Activated CD4-positive, alpha-beta T cell treated with anti-CD3 and anti-CD28 coated beads, Interleukin-2, Interleukin-4, amounts not matched to agents 100 ng/mL and 50 ng/mL, durations not matched to agents 16 hours and 8 hours (primary cell): Measurements from ENCODE around the gene MRPL52.
"Not testable (repeated sequence)": the region's sequence is repeated elsewhere in the genome, so short reads cannot be mapped to it uniquely, and the experiment has no call there.

Experiments
- DNase-seq: peaks from one replicate; pipeline ENCODE4 v3.0.0-alpha.2; 2020; ENCODE audit warnings: low spot score

MRPL52 gene

GRCh38 chr14:22854963-22855724 lies 25.5 kb downstream of the MRPL52 start:
- DNase-seq, result peak; percentile 36

GRCh38 chr14:22856428-22856827 lies 26.7 kb downstream of the MRPL52 start:
- DNase-seq, result no peak

GRCh38 chr14:22860377-22860776 lies 30.7 kb downstream of the MRPL52 start:
- not testable (repeated sequence) for DNase-seq

DNA sequence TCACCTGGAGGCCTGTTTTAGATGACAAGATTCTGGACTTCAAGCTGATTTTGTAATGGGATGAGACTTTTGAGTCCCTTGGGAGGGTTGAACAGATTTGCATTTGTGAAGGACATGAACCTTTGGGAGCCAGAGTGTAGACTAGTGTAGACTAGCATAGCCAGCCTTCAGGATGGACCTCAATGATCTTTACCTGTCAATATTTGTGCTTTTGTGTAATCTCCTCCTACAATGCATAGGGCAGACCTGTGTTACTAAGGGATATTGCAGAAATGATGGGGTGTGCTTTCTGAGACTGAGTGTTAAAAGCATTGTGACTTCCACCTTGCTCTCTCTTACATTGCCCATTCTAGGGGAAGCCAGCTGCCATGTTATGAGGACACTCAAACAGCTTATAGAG lies 32.0 kb downstream of the MRPL52 start:
- DNase-seq, result no peak

GRCh38 chr14:22864979-22865378 lies 35.3 kb downstream of the MRPL52 start:
- no peak for DNase-seq

- no peak for DNase-seq
These were observed 36.0 kb downstream of the MRPL52 start for GRCh38 chr14:22865424-22866405.

DNA sequence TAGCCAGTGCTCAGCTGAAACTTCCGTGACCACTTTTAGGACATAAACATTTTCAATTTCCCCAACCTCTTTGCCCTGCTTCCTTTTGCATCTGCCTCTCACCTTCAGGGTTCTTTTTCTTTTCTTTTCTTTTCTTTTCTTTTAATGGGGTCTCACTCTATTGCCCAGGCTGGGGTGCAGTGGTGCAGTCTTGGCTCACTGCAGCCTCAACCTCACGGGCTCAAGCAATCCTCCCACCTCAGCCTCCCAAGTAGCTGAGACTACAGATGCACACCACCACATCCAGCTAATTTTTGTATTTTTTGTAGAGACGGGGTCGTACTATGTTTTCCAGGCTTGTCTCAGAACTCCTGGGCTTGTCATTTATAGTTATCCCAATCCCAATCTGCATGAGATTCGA lies 37.2 kb downstream of the MRPL52 start:
- no peak for DNase-seq

- no peak for DNase-seq
These were observed 41.1 kb downstream of the MRPL52 start for GRCh38 chr14:22870811-22871223.

DNA sequence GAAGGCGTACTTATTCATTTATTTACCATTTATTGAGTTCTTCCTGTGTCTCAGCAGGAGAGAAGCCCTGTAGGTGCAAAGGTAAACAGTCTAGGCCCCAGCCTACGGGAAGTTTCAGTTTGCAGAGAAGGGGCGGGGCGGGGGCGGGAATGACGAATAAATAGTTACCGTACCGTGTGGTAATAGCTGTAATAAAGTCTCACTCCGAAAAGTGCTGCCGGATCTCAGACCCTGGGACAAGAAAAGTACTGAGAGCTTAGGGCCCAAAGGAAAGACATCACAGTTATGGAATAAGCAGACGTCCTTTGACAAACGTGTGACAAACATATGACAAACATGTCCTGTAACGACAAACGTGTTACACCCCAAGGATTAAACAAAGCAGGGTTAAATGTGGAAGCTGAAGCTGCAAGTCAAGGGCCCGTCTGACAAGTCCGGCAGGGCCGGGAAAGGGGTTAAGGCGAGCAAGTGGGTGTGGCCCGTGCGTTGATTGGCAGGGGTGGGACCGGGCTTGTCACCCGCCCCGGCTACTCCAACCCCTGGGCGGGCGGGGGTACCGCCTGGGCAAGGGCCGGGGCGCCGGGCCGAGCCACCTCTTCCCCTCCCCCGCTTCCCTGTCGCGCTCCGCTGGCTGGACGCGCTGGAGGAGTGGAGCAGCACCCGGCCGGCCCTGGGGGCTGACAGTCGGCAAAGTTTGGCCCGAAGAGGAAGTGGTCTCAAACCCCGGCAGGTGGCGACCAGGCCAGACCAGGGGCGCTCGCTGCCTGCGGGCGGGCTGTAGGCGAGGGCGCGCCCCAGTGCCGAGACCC lies 41.7 kb downstream of the MRPL52 start, which contains the start of gene LRP10:
Gene LRP10, plus strand, starts transcription at position 517 of the 809 bp plus-strand sequence. CDS start 564 bp downstream, outside the sequence.
- DNase-seq, result peak; percentile 82

DNA sequence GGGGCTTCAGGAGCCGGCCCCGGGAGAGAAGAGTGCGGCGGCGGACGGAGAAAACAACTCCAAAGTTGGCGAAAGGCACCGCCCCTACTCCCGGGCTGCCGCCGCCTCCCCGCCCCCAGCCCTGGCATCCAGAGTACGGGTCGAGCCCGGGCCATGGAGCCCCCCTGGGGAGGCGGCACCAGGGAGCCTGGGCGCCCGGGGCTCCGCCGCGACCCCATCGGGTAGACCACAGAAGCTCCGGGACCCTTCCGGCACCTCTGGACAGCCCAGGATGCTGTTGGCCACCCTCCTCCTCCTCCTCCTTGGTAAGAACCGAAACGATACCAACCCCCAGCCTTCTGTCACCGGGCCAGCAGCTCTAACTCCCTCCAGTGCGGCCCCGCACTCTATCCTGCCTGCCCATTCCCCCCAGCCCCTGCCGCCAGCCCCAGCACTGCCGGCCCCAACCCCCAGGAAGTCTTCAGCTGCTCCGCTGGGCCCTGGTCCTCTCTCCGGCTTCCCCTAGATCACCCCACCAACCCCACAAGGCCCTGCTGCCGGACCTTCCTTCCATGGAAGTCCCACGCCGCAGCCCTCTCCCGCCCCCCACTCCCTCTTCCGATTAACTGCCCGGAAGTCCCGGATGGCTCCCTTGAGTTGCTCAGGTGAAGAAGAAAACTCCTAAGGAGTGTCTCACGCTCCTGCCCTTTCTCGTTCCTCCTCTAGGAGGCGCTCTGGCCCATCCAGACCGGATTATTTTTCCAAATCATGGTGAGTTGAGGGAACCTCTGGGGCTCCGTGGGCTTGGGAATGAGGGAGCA lies 42.5 kb downstream of the MRPL52 start:
- DNase-seq, result peak; percentile 77

DNA sequence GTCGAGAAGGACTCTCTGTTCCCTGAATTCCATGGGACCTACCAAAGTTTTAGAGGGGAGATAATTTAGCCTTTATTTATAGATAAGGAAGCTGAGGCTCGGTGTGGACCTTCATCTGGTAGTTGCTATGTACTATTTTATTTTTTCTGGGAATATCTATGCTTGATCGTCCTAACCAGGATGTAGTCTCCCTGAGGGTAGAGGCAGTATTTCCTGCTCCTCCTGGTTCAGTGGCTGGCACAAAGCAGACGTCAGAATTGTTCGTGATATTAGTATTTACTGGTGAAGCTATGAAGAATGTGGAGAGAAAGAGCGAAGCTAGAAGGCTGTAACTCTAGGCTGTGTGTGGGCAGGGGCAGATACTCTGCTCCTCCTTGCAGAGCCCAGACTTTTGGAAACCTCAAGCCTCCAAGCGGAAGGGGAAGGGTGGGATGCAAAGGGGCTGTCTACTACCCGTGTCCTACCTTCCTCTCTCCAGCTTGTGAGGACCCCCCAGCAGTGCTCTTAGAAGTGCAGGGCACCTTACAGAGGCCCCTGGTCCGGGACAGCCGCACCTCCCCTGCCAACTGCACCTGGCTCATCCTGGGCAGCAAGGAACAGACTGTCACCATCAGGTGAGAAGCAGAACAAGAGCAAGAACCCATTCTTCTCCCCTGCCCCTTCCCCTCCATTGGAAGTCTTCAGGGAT lies 43.3 kb downstream of the MRPL52 start:
- no peak for DNase-seq

DNA sequence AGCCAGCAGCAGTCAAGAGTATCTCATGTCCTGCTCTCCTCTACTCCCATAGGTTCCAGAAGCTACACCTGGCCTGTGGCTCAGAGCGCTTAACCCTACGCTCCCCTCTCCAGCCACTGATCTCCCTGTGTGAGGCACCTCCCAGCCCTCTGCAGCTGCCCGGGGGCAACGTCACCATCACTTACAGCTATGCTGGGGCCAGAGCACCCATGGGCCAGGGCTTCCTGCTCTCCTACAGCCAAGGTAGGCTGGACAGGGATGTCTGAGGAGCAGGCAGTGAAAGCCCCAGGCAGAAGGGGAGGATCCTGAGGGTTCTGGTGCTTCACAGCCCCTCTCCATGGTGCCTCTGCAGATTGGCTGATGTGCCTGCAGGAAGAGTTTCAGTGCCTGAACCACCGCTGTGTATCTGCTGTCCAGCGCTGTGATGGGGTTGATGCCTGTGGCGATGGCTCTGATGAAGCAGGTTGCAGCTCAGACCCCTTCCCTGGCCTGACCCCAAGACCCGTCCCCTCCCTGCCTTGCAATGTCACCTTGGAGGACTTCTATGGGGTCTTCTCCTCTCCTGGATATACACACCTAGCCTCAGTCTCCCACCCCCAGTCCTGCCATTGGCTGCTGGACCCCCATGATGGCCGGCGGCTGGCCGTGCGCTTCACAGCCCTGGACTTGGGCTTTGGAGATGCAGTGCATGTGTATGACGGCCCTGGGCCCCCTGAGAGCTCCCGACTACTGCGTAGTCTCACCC lies 45.5 kb downstream of the MRPL52 start:
- DNase-seq, result no peak

DNA sequence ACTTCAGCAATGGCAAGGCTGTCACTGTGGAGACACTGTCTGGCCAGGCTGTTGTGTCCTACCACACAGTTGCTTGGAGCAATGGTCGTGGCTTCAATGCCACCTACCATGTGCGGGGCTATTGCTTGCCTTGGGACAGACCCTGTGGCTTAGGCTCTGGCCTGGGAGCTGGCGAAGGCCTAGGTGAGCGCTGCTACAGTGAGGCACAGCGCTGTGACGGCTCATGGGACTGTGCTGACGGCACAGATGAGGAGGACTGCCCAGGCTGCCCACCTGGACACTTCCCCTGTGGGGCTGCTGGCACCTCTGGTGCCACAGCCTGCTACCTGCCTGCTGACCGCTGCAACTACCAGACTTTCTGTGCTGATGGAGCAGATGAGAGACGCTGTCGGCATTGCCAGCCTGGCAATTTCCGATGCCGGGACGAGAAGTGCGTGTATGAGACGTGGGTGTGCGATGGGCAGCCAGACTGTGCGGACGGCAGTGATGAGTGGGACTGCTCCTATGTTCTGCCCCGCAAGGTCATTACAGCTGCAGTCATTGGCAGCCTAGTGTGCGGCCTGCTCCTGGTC lies 46.1 kb downstream of the MRPL52 start:
- no peak for DNase-seq

- DNase-seq, result no peak
These were observed 47.4 kb downstream of the MRPL52 start for GRCh38 chr14:22877000-22877501.

DNA sequence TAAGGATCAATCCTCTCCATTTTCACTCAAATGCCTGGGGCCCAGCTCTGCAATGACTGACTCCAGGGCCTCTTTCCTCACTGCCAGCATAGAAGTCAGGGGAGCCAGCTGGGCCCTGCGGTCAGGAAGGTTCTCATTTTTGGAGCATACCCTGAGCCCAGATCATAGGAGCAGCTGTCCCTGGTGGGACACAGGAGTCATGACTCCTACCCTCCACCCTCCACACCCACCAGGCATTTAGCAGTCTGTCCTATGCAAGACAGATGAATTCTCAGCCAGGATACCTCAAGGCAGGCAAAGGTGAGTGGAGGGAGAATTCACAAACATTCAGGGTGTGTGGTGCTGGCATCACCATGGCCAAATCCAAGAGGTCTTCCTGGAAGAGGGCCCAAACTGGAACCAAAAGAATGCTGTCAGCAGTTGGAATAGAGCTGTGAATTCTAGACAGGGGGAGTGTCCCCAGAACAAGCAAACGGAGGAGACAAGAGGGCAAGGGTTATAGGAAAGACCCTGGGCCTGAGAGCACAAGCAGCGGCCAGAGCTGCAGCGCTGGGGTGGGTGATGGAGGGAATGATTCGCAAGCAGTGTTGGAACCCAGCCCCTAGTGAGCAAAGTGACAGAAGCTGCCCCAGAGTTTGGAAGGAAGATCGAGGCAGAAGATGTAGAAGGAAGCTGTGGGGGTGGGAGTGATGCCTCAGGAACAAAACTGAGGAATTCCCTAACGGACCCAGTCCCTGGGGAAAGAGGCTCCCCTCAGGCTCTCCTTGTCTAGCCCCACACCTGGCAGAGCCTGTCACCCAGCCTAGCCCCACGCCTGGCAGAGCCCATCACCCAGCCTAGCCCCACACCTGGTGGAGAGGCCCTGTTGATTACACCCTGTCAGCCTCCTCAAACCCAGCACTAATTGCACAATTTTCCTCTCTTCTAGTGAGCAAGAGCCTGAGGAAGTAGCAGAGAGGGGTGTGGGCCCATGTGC lies 48.9 kb downstream of the MRPL52 start:
- no peak for DNase-seq

DNA sequence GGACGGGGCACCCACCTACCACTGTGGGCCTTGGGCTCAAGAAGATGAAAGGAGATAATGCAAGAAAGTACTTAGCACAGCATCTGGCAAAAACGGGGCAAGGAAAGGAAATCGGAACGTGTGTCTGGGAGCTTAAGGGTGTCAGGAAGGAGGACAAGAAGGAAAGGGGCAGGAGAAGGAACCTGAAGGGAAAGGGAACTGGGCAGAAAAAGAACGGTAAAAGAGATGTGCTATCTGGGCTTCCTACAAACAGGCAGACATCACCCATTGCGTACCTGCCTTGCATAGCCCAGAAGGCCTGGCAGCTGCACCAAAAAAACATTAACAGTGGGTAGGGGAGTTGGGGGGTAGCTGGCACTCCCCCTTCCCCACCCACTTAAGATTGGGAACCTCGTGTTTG lies 52.4 kb downstream of the MRPL52 start:
- DNase-seq, result no peak

DNA sequence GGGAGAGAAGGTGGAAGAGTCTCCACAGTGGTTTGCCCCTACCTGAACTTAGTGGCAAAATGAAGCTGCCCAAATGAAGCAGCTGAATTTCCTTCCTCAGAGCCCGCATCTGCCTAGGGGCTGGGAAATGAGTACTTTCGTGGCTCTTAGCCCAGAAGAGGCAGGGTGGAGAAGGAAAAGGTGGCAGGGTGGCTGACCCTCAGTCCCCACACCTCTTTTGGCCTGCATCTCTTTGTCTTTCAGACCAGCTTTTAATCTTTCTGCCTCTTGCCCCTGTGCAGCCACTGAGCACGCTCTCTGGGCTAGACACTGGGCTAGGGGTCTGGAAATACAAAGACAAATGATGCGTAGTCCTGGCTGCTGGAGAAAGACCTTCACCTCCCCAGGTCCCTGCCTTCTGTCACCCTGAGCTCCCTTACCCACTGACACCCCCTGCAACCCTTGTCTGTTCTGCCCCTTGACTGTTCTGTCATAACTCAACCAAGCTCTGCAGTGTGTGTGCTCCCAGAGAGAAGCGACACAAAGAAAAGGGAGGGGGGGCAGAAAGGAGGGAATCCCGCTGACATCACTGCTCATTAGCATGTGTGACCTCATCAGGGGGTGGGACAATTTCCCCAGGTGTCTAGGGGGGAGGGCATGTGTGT lies 53.0 kb downstream of the MRPL52 start:
- no peak for DNase-seq
